GM12878 (cell line): ENCODE measurements around the gene NBDY. TPM values are rescaled to one million over a fixed set of nuclear protein-coding genes. Genes with fewer than 3 reads are reported as not detected.

Experiments
- ATAC-seq: fragments of 200-7000 bp; cut with Tn5 transposase; 3 replicates; pipeline ENCODE4 v1.9.1; 2020; ENCODE audit warnings: mild to moderate bottlenecking, moderate library complexity
- BruUV-seq: library from RNA; stranded (reverse); fragments of 400-500 nt; replicated peaks from 2 replicates; lab custom pipeline; 2021; lab: Mats Ljungman, UMichigan
- CTCF ChIA-PET: fragments of 300-600 bp; sonication (Branson Sonifier 250); formaldehyde crosslinking; extraction: SDS; loops from one replicate; lab custom pipeline; 2021; ENCODE audit warnings: inconsistent platforms; lab: Yijun Ruan, JAX
- POLR2A ChIA-PET: fragments of 350-600 bp; formaldehyde crosslinking; extraction: SDS; loops from one replicate; lab custom pipeline; 2021; ENCODE audit warnings: inconsistent platforms; lab: Charles Lee
- RAD21 ChIA-PET: fragments of 300-600 bp; sonication (Branson Sonifier 250); formaldehyde crosslinking; loops from one replicate; lab custom pipeline; 2023; ENCODE audit warnings: antibody characterized with exemption; ENCODE audit not compliant: unreplicated experiment; lab: Charles Lee
- SMC1A ChIA-PET: fragments of 300-600 bp; sonication (Branson Sonifier 250); formaldehyde crosslinking; loops from one replicate; lab custom pipeline; 2023; ENCODE audit not compliant: unreplicated experiment, uncharacterized antibody; lab: Charles Lee
- DNase-seq: peaks from one replicate; pipeline ENCODE4 v3.0.0-alpha.2; 2011; ENCODE audit warnings: low read depth, low spot score
- FAIRE-seq: peaks from 3 replicates; lab custom pipeline; 2011; peaks lifted over from hg19 to GRCh38; lab: Jason Lieb, UNC
- H2AFZ ChIP-seq: 2 replicates; pipeline ENCODE4 v1.6.0; 2011; ENCODE audit warnings: low read depth, low read length, control low read depth; ENCODE audit not compliant: control insufficient read depth
- H3K27ac ChIP-seq: 2 replicates; pipeline ENCODE4 v1.5.1; 2011; ENCODE audit warnings: control low read depth; ENCODE audit not compliant: control insufficient read depth, insufficient read depth
- H3K27me3 ChIP-seq, 2 experiments: replicated peaks in 1 of 2; 2 replicates each; pipeline versions ENCODE4 v1.6.0 to v1.6.1; 2011; ENCODE audit warnings: low read length in 1 of 2; ENCODE audit not compliant: control insufficient read depth in 2 of 2, insufficient read depth in 2 of 2
- H3K36me3 ChIP-seq, 2 experiments: 2 replicates each; pipeline ENCODE4 v1.5.1; 2011; ENCODE audit warnings: low read length in 1 of 2; ENCODE audit not compliant: control insufficient read depth in 2 of 2, insufficient read depth in 2 of 2
- H3K4me1 ChIP-seq: 2 replicates; pipeline ENCODE4 v1.6.1; 2011; ENCODE audit warnings: mild to moderate bottlenecking, low read length, moderate library complexity, mixed read lengths; ENCODE audit not compliant: control insufficient read depth, insufficient read depth
- H3K4me2 ChIP-seq: 2 replicates; pipeline ENCODE4 v1.6.0; 2011; ENCODE audit warnings: control low read depth; ENCODE audit not compliant: control insufficient read depth, insufficient read depth
- H3K4me3 ChIP-seq: fragments of 200-600 bp; sonication (generic); 2 replicates; pipeline ENCODE4 v1.5.1; 2016
- H3K79me2 ChIP-seq: 2 replicates; pipeline ENCODE4 v1.6.0; 2011; ENCODE audit warnings: low read length; ENCODE audit not compliant: control insufficient read depth, insufficient read depth
- H3K9ac ChIP-seq: 2 replicates; pipeline ENCODE4 v1.8.0; 2011; ENCODE audit warnings: low read length, control low read depth, mixed read lengths; ENCODE audit not compliant: control insufficient read depth, insufficient read depth
- H3K9me3 ChIP-seq: replicated peaks from 3 replicates; pipeline ENCODE4 v1.5.1; 2011; ENCODE audit warnings: mild to moderate bottlenecking, low read length; ENCODE audit not compliant: control insufficient read depth, insufficient read depth
- H4K20me1 ChIP-seq: 2 replicates; pipeline ENCODE4 v1.6.0; 2011; ENCODE audit not compliant: control insufficient read depth, insufficient read depth
- BRCA1 ChIP-seq: IDR thresholded peaks from 2 replicates; pipeline ENCODE4 v1.6.1; 2011; ENCODE audit warnings: low read depth, low read length, improper control_type of control experiment
- CBFB ChIP-seq: IDR thresholded peaks from 2 replicates; pipeline ENCODE4 v1.6.1; 2016; ENCODE audit warnings: antibody characterized with exemption, low read depth
- CBX3 ChIP-seq: fragments of 200-600 bp; sonication (generic); IDR thresholded peaks from 2 replicates; pipeline ENCODE4 v1.6.1; 2016; ENCODE audit warnings: low read depth, borderline replicate concordance
- CBX5 ChIP-seq: sonication (generic); IDR thresholded peaks from 2 replicates; pipeline ENCODE4 v1.6.1; 2016; ENCODE audit warnings: low read depth, moderate library complexity, mild to moderate bottlenecking, inconsistent platforms
- CEBPB ChIP-seq, 2 experiments: fragments of 150-350 bp in 1 of 2; IDR thresholded peaks; 2 replicates each; pipeline ENCODE4 v1.6.1; 2012 to 2014; ENCODE audit warnings: low read depth in 2 of 2, low read length in 2 of 2, borderline replicate concordance in 1 of 2, inconsistent platforms in 1 of 2
- CREB1 ChIP-seq: IDR thresholded peaks from 2 replicates; pipeline ENCODE4 v1.6.1; 2012; ENCODE audit warnings: low read depth, mild to moderate bottlenecking, inconsistent platforms
- CREM ChIP-seq: IDR thresholded peaks from 2 replicates; pipeline ENCODE4 v1.6.1; 2014; ENCODE audit warnings: antibody characterized with exemption, low read depth
- ETV6 ChIP-seq, 2 experiments: fragments of 450-650 bp in 1 of 2; IDR thresholded peaks in 1 of 2; conservative IDR thresholded peaks in 1 of 2; 2 replicates each; pipeline ENCODE4 v1.6.1; 2014; ENCODE audit warnings: antibody characterized with exemption in 1 of 2, borderline replicate concordance in 1 of 2, low read depth in 1 of 2, mild to moderate bottlenecking in 1 of 2, moderate library complexity in 1 of 2
- FOXM1 ChIP-seq: IDR thresholded peaks from 2 replicates; pipeline ENCODE4 v1.6.1; 2012; ENCODE audit warnings: low read depth, mild to moderate bottlenecking, inconsistent platforms, low read length, moderate library complexity
- HDAC6 ChIP-seq: fragments of 200-600 bp; sonication (generic); IDR thresholded peaks from one replicate; pipeline ENCODE4 v1.8.0; 2017; ENCODE audit warnings: antibody characterized with exemption; ENCODE audit not compliant: unreplicated experiment
- KDM1A ChIP-seq: fragments of 200-600 bp; sonication (generic); IDR thresholded peaks from 2 replicates; pipeline ENCODE4 v1.6.1; 2016; ENCODE audit warnings: borderline replicate concordance
- KLF5 ChIP-seq: fragments of 450-650 bp; IDR thresholded peaks from 2 replicates; pipeline ENCODE4 v1.6.1; 2014; ENCODE audit warnings: mild to moderate bottlenecking; ENCODE audit not compliant: partially characterized antibody
- NFYA ChIP-seq: IDR thresholded peaks from 2 replicates; pipeline ENCODE4 v1.6.1; 2011; ENCODE audit warnings: low read depth, mild to moderate bottlenecking, low read length, improper control_type of control experiment, borderline replicate concordance
- NRF1 ChIP-seq: conservative IDR thresholded peaks from 2 replicates; pipeline ENCODE4 v1.6.1; 2011; ENCODE audit warnings: mild to moderate bottlenecking, low read depth, low read length, improper control_type of control experiment
- POU2F2 ChIP-seq: IDR thresholded peaks from 3 replicates; pipeline ENCODE4 v1.6.1; 2011; ENCODE audit warnings: low read depth, mild to moderate bottlenecking, low read length, borderline replicate concordance
- RAD21 ChIP-seq: IDR thresholded peaks from 2 replicates; pipeline ENCODE4 v1.6.1; 2011; ENCODE audit warnings: mild to moderate bottlenecking, low read depth, low read length, moderate library complexity; ENCODE audit not compliant: insufficient read depth
- RAD51 ChIP-seq: fragments of 450-650 bp; IDR thresholded peaks from 2 replicates; pipeline ENCODE4 v1.6.1; 2016; ENCODE audit warnings: moderate library complexity, mild to moderate bottlenecking, inconsistent platforms
- RBBP5 ChIP-seq: fragments of 200-600 bp; sonication (generic); conservative IDR thresholded peaks from 2 replicates; pipeline ENCODE4 v1.6.1; 2016
- SREBF2 ChIP-seq: IDR thresholded peaks from 2 replicates; pipeline ENCODE4 v1.6.1; 2012; ENCODE audit warnings: mild to moderate bottlenecking, low read length
- STAT1 ChIP-seq: fragments of 450-650 bp; conservative IDR thresholded peaks from 2 replicates; pipeline ENCODE4 v1.6.1; 2014; ENCODE audit warnings: antibody characterized with exemption, mild to moderate bottlenecking
- TAF1 ChIP-seq: IDR thresholded peaks from 2 replicates; pipeline ENCODE4 v1.6.1; 2011; ENCODE audit warnings: mild to moderate bottlenecking, low read depth, low read length, borderline replicate concordance
- TARDBP ChIP-seq: IDR thresholded peaks from 2 replicates; pipeline ENCODE4 v1.6.1; 2016; ENCODE audit warnings: borderline replicate concordance
- TBL1XR1 ChIP-seq: IDR thresholded peaks from 2 replicates; pipeline ENCODE4 v1.6.1; 2012; ENCODE audit warnings: low read depth, low read length, improper control_type of control experiment
- ZZZ3 ChIP-seq: IDR thresholded peaks from 2 replicates; pipeline ENCODE4 v1.6.1; 2011; ENCODE audit warnings: low read depth; ENCODE audit not compliant: control insufficient read depth, insufficient read length
- WGBS: methylation state at CpG from one replicate; pipeline ENCODE4 v1.1.6; 2016; ENCODE audit warnings: low lambda C conversion rate; ENCODE audit not compliant: insufficient replicate concordance, insufficient coverage; ENCODE audit errors: missing lambda C conversion rate; 5-methylcytosine and 5-hydroxymethylcytosine counted together
- in situ Hi-C: fragments of 300-500 bp; cut with MboI; formaldehyde crosslinking; loops from 9 replicates; pipeline ENCODE4 v1.14.3; 2018; ENCODE audit warnings: mixed read lengths
- intact Hi-C: fragments of 100-400 bp; cut with micrococcal nuclease; formaldehyde crosslinking; loops from one replicate; pipeline ENCODE4 v1.14.2; 2022; ENCODE audit not compliant: unreplicated experiment
- polyA plus RNA-seq, 11 experiments: library from polyadenylated mRNA; depleted of rRNA in 4 of 11; unstranded in 6 of 11; stranded (reverse) in 5 of 11; fragments of >200 nt; fragmentation: Nextera tagmentation in 4 of 11; fragmentation: Illumina TruSeq in 1 of 11; extraction: Ambion mirVana in 4 of 11; extraction: Trizol in 1 of 11; gene quantifications; 1 replicate in 1 of 11; 2 replicates in 10 of 11; pipeline versions ENCODE4 v1.2.1 to v1.2.3, GENCODE V29; 2011 to 2016; ENCODE audit warnings: inconsistent platforms in 2 of 11, missing spikeins in 2 of 11, low read depth in 1 of 11
- total RNA-seq, 4 experiments: library from RNA; depleted of rRNA in 3 of 4; stranded (reverse); fragments of >200 nt in 3 of 4; fragmentation: Illumina TruSeq in 1 of 4; extraction: Trizol in 1 of 4; gene quantifications; 2 replicates each; pipeline versions ENCODE4 v1.2.1 to v1.2.3, GENCODE V29; 2013 to 2021
- TF ChIP-seq, protein P1 (sequence below): fragments of 450-650 bp; IDR thresholded peaks from 2 replicates; pipeline ENCODE4 v1.6.1; 2018; ENCODE audit warnings: borderline replicate concordance, mild to moderate bottlenecking; ENCODE audit not compliant: partially characterized antibody

The NBDY gene
- total and polyA plus RNA-seq, 10 of the 15 experiments (the other 5 are each of a cell fraction or from before 2014, with no cell fraction given) = 10.8 to 122 (median 61.5) TPM

DNA sequence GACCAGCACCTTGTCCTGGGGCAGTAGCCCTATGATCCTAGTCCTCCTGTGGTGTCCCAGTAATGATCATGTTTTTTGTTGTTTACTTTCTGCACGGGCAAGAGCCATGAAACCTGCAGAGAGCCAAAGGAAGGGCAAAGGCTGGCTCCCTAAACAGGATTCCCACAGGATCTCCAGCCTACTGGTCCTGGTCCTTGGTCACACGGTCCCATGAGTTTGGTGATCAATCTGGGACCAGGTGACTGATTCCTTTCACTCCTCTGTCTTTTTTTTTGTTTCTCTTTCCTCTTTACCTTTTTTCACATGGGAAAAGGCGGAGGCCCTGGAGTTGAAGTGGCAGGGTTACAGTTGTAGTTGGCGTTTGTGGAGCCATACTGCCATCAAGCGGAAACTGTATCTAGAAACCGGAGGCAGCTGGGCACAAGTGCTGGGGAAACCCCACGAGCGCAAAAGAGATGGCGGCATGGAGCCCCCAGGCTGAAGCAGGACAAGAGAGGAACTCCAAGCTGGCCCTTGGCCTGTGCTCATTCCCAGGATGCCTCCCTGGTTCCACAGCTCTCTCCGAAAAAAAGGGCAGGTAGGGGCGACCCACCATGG is 34.6 kb downstream of the NBDY start:
- H3K27ac ChIP-seq = peak overlapping the region; percentile 90
- peak; percentile 25 for ATAC-seq
- no peak for FAIRE-seq
- H3K4me2 ChIP-seq = peak overlapping the region; percentile 85
- H2AFZ ChIP-seq = peak overlapping the region; percentile 81
- H3K36me3 ChIP-seq = no peaks in the 10 kb centered on the region; a peak in 1 of 4 replicates
- ChIA-PET CTCF (interaction anchor here (0.8 to 4.5 kb wide), 7 partner anchors 19 to 231 kb away, joined by 3 to 25 read pairs (median 4); partner anchors contain the start of gene NBDY), SMC1A (interaction anchor here (1.2 to 2.8 kb wide), 3 partner anchors 39 to 215 kb away, joined by 3 to 17 read pairs (median 3); no protein-coding TSS in a partner anchor), RAD21 (interaction anchor here (2.6 to 2.9 kb wide), 2 partner anchors 39 to 215 kb away, joined by 13 to 16 read pairs; no protein-coding TSS in a partner anchor), POLR2A (interaction anchor here (1.2 to 1.3 kb wide), 2 partner anchors 39 to 224 kb away, joined by 3 read pairs; no protein-coding TSS in a partner anchor)
- peaks cover 4% of the 10 kb centered on the region for H3K79me2 ChIP-seq
- no peaks in the 10 kb centered on the region for H3K9me3 ChIP-seq
- no peaks in the 10 kb centered on the region for H3K27me3 ChIP-seq
- no peak for DNase-seq
- peak overlapping the region; percentile 64 for H3K4me3 ChIP-seq
- no TSS peak for BruUV-seq
- in situ Hi-C loops (no loop called here), intact Hi-C loops (no loop called here)
- H4K20me1 ChIP-seq = no peaks in the 10 kb centered on the region
- peaks cover 31% of the 10 kb centered on the region for H3K4me1 ChIP-seq
- WGBS = 44% methylated on average over 11 of the region's 11 CpGs
- peak overlapping the region; percentile 87 for H3K9ac ChIP-seq
- TF ChIP-seq ETV6 (conservative IDR thresholded peaks at IDR 0.05 in 1 of 2, IDR thresholded peaks at IDR 0.05 in 1 of 2; ENCODE audit: borderline replicate concordance in 1 of 2, low read depth in 1 of 2) (no peak), RAD51 (no peak), RBBP5 (no peak), NFYA (no peak), KDM1A (no peak), TAF1 (0 out of 2 replicates have a peak, but pooled peaks have one; percentile 37), KLF5 (no peak), CBFB (no peak), TARDBP (0 out of 2 replicates have a peak, but pooled peaks have one; percentile 24), CREB1 (no peak), NRF1 (no peak), TBL1XR1 (peak; percentile 49; the same call in 1 of the 2 replicates), CBX3 (no peak), BRCA1 (no peak), HDAC6 (no peak), CEBPB (IDR thresholded peaks at IDR 0.05; ENCODE audit: borderline replicate concordance in 1 of 2, low read depth in 2 of 2, low read length in 2 of 2) (no peak), ZZZ3 (no peak), FOXM1 (no peak), CBX5 (no peak), RAD21 (peak; percentile 76), SREBF2 (no peak), CREM (peak; percentile 30; the same call in 1 of the 2 replicates), POU2F2 (no peak), STAT1 (no peak)
- TF ChIP-seq, protein P1, sequence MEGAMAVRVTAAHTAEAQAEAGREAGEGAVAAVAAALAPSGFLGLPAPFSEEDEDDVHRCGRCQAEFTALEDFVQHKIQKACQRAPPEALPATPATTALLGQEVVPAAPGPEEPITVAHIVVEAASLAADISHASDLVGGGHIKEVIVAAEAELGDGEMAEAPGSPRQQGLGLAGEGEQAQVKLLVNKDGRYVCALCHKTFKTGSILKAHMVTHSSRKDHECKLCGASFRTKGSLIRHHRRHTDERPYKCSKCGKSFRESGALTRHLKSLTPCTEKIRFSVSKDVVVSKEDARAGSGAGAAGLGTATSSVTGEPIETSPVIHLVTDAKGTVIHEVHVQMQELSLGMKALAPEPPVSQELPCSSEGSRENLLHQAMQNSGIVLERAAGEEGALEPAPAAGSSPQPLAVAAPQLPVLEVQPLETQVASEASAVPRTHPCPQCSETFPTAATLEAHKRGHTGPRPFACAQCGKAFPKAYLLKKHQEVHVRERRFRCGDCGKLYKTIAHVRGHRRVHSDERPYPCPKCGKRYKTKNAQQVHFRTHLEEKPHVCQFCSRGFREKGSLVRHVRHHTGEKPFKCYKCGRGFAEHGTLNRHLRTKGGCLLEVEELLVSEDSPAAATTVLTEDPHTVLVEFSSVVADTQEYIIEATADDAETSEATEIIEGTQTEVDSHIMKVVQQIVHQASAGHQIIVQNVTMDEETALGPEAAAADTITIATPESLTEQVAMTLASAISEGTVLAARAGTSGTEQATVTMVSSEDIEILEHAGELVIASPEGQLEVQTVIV = no peak
